ENCODE measurements around the gene GRIN1. TPM values are rescaled to one million over a fixed set of nuclear protein-coding genes. Genes with fewer than 3 reads are reported as not detected.

Gene GRIN1
- total RNA-seq, 1 donor from 2014 or later, result 0.77 TPM

- no peak for DNase-seq (ENCODE audit: low spot score, unreplicated experiment)
- Mint-ChIP-seq H3K4me3 (ENCODE audit: low read depth) (no peak overlapping the region), H3K4me1 (ENCODE audit: low read depth) (peaks cover 9% of the 10 kb centered on the region), H3K27ac (no peak overlapping the region), H3K27me3 (peaks cover 29% of the 10 kb centered on the region), H3K9me3 (ENCODE audit: low read depth) (no peaks in the 10 kb centered on the region), H3K36me3 (ENCODE audit: insufficient read depth) (peaks cover 3% of the 10 kb centered on the region)
- TF ChIP-seq CTCF (IDR thresholded peaks at IDR 0.05; ENCODE audit: unreplicated experiment), result no peak
Observed at GRCh38 chr9:137114220-137114612, 24.7 kb upstream of the GRIN1 start.

- H3K27me3 Mint-ChIP-seq, result peaks cover 29% of the 10 kb centered on the region
- no peak for DNase-seq (ENCODE audit: low spot score, unreplicated experiment)
- peaks cover 3% of the 10 kb centered on the region for H3K36me3 Mint-ChIP-seq (ENCODE audit: insufficient read depth)
- H3K27ac Mint-ChIP-seq, result no peak within 1 kb of the TSS
- H3K4me3 Mint-ChIP-seq (ENCODE audit: low read depth), result no peak within 1 kb of the TSS
- peaks cover 9% of the 10 kb centered on the region for H3K4me1 Mint-ChIP-seq (ENCODE audit: low read depth)
- TF ChIP-seq CTCF (IDR thresholded peaks at IDR 0.05; ENCODE audit: unreplicated experiment), result no peak
- H3K9me3 Mint-ChIP-seq (ENCODE audit: low read depth), result no peaks in the 10 kb centered on the region
Observed at GRCh38 chr9:137114613-137115393, 24.2 kb upstream of the GRIN1 start, which contains the start of gene DPP7. Gene DPP7, minus strand, starts transcription at chr9:137114733. Its CDS starts 20 bp downstream, at chr9:137114713.

- H3K4me3 Mint-ChIP-seq (ENCODE audit: low read depth), result no peak overlapping the region
- no peak overlapping the region for H3K27ac Mint-ChIP-seq
- H3K27me3 Mint-ChIP-seq, result peaks cover 29% of the 10 kb centered on the region
- DNase-seq (ENCODE audit: low spot score, unreplicated experiment), result no peak
- no peaks in the 10 kb centered on the region for H3K9me3 Mint-ChIP-seq (ENCODE audit: low read depth)
- peaks cover 3% of the 10 kb centered on the region for H3K36me3 Mint-ChIP-seq (ENCODE audit: insufficient read depth)
- TF ChIP-seq CTCF (IDR thresholded peaks at IDR 0.05; ENCODE audit: unreplicated experiment), result no peak
- H3K4me1 Mint-ChIP-seq (ENCODE audit: low read depth), result peaks cover 9% of the 10 kb centered on the region
Observed at GRCh38 chr9:137115394-137116026, 23.4 kb upstream of the GRIN1 start.

GRCh38 chr9:137116027-137116507 is 22.9 kb upstream of the GRIN1 start:
- no peak overlapping the region for H3K4me3 Mint-ChIP-seq (ENCODE audit: low read depth)

More at GRCh38 chr9:137116027-137116507, 22.9 kb upstream of the GRIN1 start:
- peaks cover 29% of the 10 kb centered on the region for H3K27me3 Mint-ChIP-seq
- H3K4me1 Mint-ChIP-seq (ENCODE audit: low read depth), result peaks cover 9% of the 10 kb centered on the region
- DNase-seq (ENCODE audit: low spot score, unreplicated experiment), result no peak
- H3K9me3 Mint-ChIP-seq (ENCODE audit: low read depth), result no peaks in the 10 kb centered on the region
- H3K36me3 Mint-ChIP-seq (ENCODE audit: insufficient read depth), result peaks cover 1% of the 10 kb centered on the region
- H3K27ac Mint-ChIP-seq, result no peak overlapping the region
- no peak for TF ChIP-seq CTCF (IDR thresholded peaks at IDR 0.05; ENCODE audit: unreplicated experiment)

All from progenitor cell of endocrine pancreas (in vitro differentiated cells).